ENCODE data around the gene COL18A1. TPM values are rescaled to one million over a fixed set of nuclear protein-coding genes. Genes with fewer than 3 reads are reported as not detected.

Gene COL18A1
- polyA plus RNA-seq, 2 of the 4 experiments (the other 2 are of a cell fraction) = 17.3 to 88.4 TPM

DNA sequence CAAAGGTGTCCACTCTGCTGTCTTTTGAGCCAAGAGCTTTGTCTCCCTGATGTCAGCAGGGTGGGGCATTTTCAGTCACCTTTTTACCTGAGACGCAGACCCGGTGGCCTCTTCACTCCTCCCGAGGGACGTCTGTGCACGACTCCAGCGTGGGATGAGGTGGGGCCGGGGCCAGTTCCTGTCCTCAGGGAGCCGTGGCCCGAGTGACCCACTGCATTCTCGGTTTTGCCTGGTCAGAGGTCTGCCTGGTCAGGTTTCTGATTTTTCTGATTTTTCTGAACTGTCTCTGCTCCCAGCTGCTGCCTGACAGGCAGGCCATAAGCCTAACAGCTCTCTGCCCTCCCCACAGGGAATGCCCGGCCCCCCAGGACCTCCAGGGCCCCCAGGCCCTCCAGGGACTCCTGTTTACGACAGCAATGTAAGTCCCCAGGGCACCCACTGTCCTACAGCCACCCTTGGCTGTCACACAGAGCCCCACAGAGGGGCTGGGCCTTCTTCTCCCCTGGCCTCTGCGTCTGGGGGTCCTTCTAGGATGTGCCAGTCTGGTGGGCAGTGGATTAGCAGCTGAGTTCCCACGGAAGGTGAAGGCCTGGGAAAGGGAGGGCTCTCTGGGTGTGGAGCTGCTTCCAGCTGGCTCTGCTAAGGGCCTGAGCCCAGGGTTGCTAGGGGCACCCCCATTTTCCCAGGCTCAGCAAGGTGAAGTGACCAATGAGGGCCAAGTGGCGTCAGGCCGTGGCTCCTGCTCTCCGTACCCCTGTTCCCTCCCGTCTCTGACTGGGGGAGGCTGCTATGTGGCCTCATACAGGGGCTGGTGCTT lies 91.4 kb downstream of the COL18A1 start:
- POLR2A ChIA-PET = no interaction called here
- no peak overlapping the region for H3K4me3 ChIP-seq
- no peaks in the 10 kb centered on the region for H3K9me3 ChIP-seq
- H3K27ac ChIP-seq = no peak overlapping the region
- FAIRE-seq (no peak), ATAC-seq (no peak), DNase-seq (ENCODE audit: low read depth in 1 of 2, low spot score in 1 of 2) (no peak)
- CTCF ChIA-PET = interaction anchor here (0.9 kb wide), 1 partner anchor 49 kb away, joined by 3 read pairs; no protein-coding TSS in a partner anchor
- no peaks in the 10 kb centered on the region for H3K4me1 ChIP-seq
- no peak for TF ChIP-seq HOXB13 (CRISPR knock-in tag; IDR thresholded peaks at IDR 0.05; ENCODE audit: low read depth)
- TF ChIP-seq, protein P1, sequence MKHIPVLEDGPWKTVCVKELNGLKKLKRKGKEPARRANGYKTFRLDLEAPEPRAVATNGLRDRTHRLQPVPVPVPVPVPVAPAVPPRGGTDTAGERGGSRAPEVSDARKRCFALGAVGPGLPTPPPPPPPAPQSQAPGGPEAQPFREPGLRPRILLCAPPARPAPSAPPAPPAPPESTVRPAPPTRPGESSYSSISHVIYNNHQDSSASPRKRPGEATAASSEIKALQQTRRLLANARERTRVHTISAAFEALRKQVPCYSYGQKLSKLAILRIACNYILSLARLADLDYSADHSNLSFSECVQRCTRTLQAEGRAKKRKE (CRISPR knock-in tag; IDR thresholded peaks at IDR 0.05; ENCODE audit: low read depth) = no peak
- TF ChIP-seq RNF2 (IDR thresholded peaks at IDR 0.05; ENCODE audit: borderline replicate concordance, low read depth) = no peak
- no peak for TF ChIP-seq PHF8 (IDR thresholded peaks at IDR 0.05; ENCODE audit: borderline replicate concordance, low read depth)
- TF ChIP-seq E2F6 (IDR thresholded peaks at IDR 0.05; ENCODE audit: borderline replicate concordance, low read depth) = no peak
- no peak for TF ChIP-seq MAFK (IDR thresholded peaks at IDR 0.05; ENCODE audit: partially characterized antibody)
- TF ChIP-seq NFE2L2 (conservative IDR thresholded peaks at IDR 0.05; ENCODE audit: low read length) = no peak
- TF ChIP-seq HEYL (CRISPR knock-in tag; IDR thresholded peaks at IDR 0.05) = no peak
- H3K4me2 ChIP-seq = no peak overlapping the region
- 92% methylated on average over 13 of the region's 18 CpGs for WGBS (ENCODE audit: missing lambda C conversion rate)

- ChIA-PET POLR2A (no interaction called here), CTCF (interaction anchor here (0.9 kb wide), 1 partner anchor 50 kb away, joined by 3 read pairs; no protein-coding TSS in a partner anchor)
- H3K4me2 ChIP-seq = no peak overlapping the region
- ATAC-seq = no peak
- H3K9me3 ChIP-seq = no peaks in the 10 kb centered on the region
- no peaks in the 10 kb centered on the region for H3K4me1 ChIP-seq
- H3K4me3 ChIP-seq = no peak overlapping the region
- H3K27ac ChIP-seq = no peak overlapping the region
- TF ChIP-seq FOSB (CRISPR knock-in tag; IDR thresholded peaks at IDR 0.05) = no peak
- TF ChIP-seq, protein P2, sequence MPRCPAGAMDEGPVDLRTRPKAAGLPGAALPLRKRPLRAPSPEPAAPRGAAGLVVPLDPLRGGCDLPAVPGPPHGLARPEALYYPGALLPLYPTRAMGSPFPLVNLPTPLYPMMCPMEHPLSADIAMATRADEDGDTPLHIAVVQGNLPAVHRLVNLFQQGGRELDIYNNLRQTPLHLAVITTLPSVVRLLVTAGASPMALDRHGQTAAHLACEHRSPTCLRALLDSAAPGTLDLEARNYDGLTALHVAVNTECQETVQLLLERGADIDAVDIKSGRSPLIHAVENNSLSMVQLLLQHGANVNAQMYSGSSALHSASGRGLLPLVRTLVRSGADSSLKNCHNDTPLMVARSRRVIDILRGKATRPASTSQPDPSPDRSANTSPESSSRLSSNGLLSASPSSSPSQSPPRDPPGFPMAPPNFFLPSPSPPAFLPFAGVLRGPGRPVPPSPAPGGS (IDR thresholded peaks at IDR 0.05) = no peak
- DNase-seq (ENCODE audit: low read depth in 1 of 2, low spot score in 1 of 2) = no peak
- WGBS (ENCODE audit: missing lambda C conversion rate) = 97% methylated on average over 14 of the region's 22 CpGs
- FAIRE-seq = no peak
Observed at GRCh38 chr21:45496968-45497845, 92.2 kb downstream of the COL18A1 start.

DNA sequence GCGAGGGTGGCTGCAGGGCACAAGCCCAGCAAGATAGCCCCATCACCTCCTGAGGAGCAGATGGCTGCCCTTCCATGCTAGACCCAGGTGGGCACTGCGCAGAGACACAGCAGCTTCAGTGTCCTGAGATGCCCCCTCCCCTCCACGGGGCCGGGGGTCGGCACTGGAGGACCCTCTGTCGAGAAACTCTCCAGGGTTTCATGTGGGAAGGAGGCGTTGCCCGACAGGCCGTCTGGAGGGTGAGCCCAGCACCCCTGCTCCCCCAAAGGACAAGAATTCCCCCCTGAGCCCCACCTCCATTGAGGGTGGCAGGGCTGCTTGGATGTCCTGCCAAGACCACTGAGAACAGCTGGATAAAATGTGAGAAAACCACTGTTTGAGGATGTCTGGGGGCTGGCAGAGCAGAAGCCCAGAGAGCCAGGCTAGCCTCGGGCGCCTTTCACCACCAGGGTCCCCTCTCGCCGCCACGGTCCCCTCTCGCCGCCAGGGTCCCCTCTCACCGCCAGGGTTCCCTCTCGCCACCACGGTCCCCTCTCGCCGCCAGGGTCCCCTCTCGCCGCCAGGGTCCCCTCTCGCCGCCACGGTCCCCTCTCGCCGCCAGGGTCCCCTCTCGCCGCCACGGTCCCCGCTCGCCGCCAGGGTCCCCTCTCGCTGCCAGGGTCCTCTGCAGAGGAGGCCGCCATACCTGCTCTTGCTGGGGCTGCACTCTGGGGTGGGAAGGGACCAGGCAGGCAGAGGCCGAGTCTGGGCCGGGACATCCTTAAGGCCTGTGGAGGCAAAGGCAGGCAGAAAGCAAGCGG lies 93.1 kb downstream of the COL18A1 start:
- Histone ChIP-seq H3K9me3 (no peaks in the 10 kb centered on the region), H3K27ac (no peak overlapping the region), H3K4me2 (no peak overlapping the region), H3K4me3 (no peak overlapping the region), H3K4me1 (no peaks in the 10 kb centered on the region)
- CTCF ChIA-PET = interaction anchor here (1.4 kb wide), 1 partner anchor 24 kb away, joined by 3 read pairs; no protein-coding TSS in a partner anchor
- FAIRE-seq (no peak), DNase-seq (ENCODE audit: low read depth in 1 of 2, low spot score in 1 of 2) (no peak), ATAC-seq (no peak)
- TF ChIP-seq, protein P3, sequence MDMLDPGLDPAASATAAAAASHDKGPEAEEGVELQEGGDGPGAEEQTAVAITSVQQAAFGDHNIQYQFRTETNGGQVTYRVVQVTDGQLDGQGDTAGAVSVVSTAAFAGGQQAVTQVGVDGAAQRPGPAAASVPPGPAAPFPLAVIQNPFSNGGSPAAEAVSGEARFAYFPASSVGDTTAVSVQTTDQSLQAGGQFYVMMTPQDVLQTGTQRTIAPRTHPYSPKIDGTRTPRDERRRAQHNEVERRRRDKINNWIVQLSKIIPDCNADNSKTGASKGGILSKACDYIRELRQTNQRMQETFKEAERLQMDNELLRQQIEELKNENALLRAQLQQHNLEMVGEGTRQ (IDR thresholded peaks at IDR 0.05) = no peak
- WGBS (ENCODE audit: missing lambda C conversion rate) = 93% methylated on average over 19 of the region's 39 CpGs
- POLR2A ChIA-PET = no interaction called here

Measured in A549 (cell line).